Measurements from ENCODE around the gene CFAP52.
"Not testable (repeated sequence)": the region's sequence is repeated elsewhere in the genome, so short reads cannot be mapped to it uniquely, and the experiment has no call there.

CFAP52 gene

DNA sequence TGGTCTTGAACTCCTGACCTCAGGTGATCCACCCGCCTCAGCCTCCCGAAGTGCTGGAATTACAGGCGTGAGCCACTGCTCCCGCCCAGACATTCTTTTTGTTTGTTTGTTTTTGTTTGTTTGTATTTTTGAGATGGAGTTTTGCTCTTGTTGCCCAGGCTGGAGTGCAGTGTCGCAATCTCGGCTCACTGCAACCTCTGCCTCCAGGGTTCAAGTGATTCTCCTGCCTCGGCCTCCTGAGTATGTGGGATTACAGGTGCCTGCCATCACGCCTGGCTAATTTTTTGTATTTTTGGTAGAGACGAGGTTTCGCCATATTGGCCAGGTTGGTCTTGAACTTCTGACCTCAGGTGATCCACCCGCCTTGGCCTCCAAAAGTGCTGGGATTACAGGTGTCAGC, 87.1 kb downstream of the CFAP52 start:
- H3K27me3 ChIP-seq (ENCODE audit: control insufficient read depth, insufficient read depth, low read length); H3K9ac ChIP-seq (ENCODE audit: low read length); H3K4me1 ChIP-seq (ENCODE audit: control insufficient read depth, insufficient read depth, low read length); H3K4me3 ChIP-seq (ENCODE audit: low read length); H3K9me3 ChIP-seq (ENCODE audit: control insufficient read depth, low read length); H3K36me3 ChIP-seq (ENCODE audit: control insufficient read depth, insufficient read depth, low read length): not testable (repeated sequence)

DNA sequence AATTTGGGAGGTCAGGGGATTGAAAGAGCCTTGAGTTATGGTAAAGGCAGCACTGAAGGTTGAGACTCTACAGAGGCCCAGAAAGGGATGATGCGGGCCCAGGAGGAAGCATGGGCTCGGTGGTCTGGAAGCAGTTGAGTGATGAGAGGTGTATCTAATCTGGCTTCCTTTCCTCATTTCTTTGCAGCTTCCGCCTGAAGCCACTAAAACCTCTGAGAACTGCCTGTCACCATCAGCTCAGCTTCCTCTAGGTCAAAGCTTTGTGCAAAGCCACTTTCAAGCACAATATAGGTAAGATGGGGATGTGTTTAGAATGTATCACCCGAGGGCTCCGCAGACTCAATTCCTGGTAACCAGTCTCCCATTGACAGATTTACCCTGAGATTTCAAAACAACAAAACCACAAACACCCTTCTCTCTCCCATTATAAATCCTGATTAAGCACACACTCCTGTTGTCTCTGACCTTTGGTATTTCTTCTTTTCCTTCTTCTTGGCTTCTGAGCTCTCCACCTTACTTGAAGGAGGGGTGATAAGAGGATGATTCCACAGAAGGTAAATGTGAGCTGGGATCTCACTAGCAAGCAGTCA, 90.1 kb downstream of the CFAP52 start:
- Histone ChIP-seq H3K4me3 (ENCODE audit: low read length) (no peak overlapping the region), H3K4me1 (ENCODE audit: control insufficient read depth, insufficient read depth, low read length) (peaks cover 5% of the 10 kb centered on the region), H3K27me3 (ENCODE audit: control insufficient read depth, insufficient read depth, low read length) (no peaks in the 10 kb centered on the region), H3K36me3 (ENCODE audit: control insufficient read depth, insufficient read depth, low read length) (no peaks in the 10 kb centered on the region), H3K9me3 (ENCODE audit: control insufficient read depth, low read length) (no peaks in the 10 kb centered on the region), H3K9ac (ENCODE audit: low read length) (no peak overlapping the region)

DNA sequence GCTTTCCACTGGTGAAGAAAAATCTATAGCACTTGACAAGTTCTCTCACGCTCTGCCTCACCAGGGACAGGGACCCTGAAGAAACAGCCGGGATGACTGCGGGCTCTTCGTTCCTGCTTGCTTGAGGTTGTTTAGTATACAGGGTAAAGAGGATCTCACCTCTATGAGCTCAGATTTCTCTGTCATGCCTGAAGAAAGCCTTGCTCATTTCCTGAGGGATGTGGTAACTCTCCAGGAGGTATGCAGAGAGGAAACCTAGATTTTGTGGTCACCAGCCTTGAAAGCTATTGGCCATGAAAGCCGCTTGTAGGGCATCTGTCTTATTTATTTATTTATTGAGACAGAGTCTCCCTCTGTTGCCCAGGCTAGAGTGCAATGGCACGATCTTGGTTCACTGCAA, 92.1 kb downstream of the CFAP52 start:
- H3K9ac ChIP-seq (ENCODE audit: low read length), result no peak overlapping the region
- no peaks in the 10 kb centered on the region for H3K9me3 ChIP-seq (ENCODE audit: control insufficient read depth, low read length)
- no peaks in the 10 kb centered on the region for H3K27me3 ChIP-seq (ENCODE audit: control insufficient read depth, insufficient read depth, low read length)
- peaks cover 5% of the 10 kb centered on the region for H3K4me1 ChIP-seq (ENCODE audit: control insufficient read depth, insufficient read depth, low read length)
- H3K4me3 ChIP-seq (ENCODE audit: low read length), result no peak overlapping the region
- no peaks in the 10 kb centered on the region for H3K36me3 ChIP-seq (ENCODE audit: control insufficient read depth, insufficient read depth, low read length)

DNA sequence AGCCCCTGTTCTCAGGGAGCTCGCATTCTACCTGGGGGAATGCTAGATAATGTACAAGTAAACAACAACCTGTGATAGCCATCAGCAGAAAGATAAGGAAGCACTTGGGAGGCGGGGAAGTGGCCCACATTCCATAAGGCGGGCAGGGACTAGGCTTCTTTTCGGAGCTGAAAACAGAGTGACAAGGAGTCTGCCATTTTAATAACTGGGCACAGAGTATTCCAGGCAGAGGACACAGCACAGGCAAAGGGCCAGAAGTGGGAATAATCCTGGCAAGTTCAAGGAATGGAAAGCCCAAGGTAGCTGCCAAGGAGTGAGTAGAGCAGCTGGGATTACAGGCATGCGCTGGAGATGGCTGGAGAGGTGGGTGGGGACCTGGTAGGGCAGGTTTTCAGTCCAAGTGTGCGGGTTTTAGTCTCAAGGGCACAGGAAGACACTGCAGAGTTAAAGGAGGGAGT, 93.1 kb downstream of the CFAP52 start:
- Histone ChIP-seq H3K4me1 (ENCODE audit: control insufficient read depth, insufficient read depth, low read length) (peaks cover 5% of the 10 kb centered on the region), H3K9me3 (ENCODE audit: control insufficient read depth, low read length) (no peaks in the 10 kb centered on the region), H3K9ac (ENCODE audit: low read length) (no peak overlapping the region), H3K36me3 (ENCODE audit: control insufficient read depth, insufficient read depth, low read length) (no peaks in the 10 kb centered on the region), H3K27me3 (ENCODE audit: control insufficient read depth, insufficient read depth, low read length) (no peaks in the 10 kb centered on the region), H3K4me3 (ENCODE audit: low read length) (no peak overlapping the region)

DNA sequence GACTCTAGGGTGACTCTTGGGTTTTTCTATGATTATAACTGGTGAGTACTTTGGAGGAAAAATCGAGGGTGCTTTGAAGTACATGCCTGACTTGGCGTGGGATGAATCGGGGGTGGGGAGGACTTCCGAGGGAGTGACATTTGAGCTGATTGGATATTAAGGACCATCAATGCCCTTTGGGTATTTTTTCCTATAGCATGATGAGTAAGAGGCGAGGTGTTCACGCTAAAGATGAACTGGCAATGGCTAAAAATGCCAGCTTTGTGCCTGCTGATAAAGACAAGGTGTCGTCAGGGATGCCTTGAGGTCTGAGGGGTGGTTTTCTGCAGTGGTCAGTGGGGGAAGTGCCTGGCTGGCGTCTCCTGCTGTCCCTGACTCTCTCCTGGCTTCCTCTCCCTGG, 94.2 kb downstream of the CFAP52 start:
- Histone ChIP-seq H3K4me3 (ENCODE audit: low read length) (no peak overlapping the region), H3K4me1 (ENCODE audit: control insufficient read depth, insufficient read depth, low read length) (peaks cover 5% of the 10 kb centered on the region), H3K27me3 (ENCODE audit: control insufficient read depth, insufficient read depth, low read length) (no peaks in the 10 kb centered on the region), H3K9me3 (ENCODE audit: control insufficient read depth, low read length) (no peaks in the 10 kb centered on the region), H3K9ac (ENCODE audit: low read length) (no peak overlapping the region), H3K36me3 (ENCODE audit: control insufficient read depth, insufficient read depth, low read length) (no peaks in the 10 kb centered on the region)

DNA sequence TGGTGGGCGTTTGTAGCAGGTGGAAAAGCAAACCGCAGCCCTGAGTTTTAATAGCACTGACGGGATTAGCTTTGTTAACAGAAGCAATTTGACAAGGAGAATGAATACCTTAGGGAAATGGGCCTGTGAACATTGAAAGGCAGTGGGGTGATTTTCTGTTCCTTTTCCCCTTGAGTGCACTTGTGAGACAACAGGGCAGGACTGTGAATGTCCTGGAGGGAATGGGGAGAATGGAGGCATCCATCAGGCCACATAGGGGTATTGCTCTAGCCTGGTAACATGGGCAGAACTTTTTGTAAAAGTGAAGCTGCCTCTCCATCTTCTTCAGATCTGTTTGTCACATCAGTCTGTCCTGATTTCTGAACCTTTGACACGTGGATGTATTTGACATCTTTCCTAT, 95.1 kb downstream of the CFAP52 start:
- Histone ChIP-seq H3K4me1 (ENCODE audit: control insufficient read depth, insufficient read depth, low read length) (peaks cover 5% of the 10 kb centered on the region), H3K9ac (ENCODE audit: low read length) (no peak overlapping the region), H3K27me3 (ENCODE audit: control insufficient read depth, insufficient read depth, low read length) (no peaks in the 10 kb centered on the region), H3K36me3 (ENCODE audit: control insufficient read depth, insufficient read depth, low read length) (no peaks in the 10 kb centered on the region), H3K4me3 (ENCODE audit: low read length) (no peak overlapping the region), H3K9me3 (ENCODE audit: control insufficient read depth, low read length) (no peaks in the 10 kb centered on the region)

DNA sequence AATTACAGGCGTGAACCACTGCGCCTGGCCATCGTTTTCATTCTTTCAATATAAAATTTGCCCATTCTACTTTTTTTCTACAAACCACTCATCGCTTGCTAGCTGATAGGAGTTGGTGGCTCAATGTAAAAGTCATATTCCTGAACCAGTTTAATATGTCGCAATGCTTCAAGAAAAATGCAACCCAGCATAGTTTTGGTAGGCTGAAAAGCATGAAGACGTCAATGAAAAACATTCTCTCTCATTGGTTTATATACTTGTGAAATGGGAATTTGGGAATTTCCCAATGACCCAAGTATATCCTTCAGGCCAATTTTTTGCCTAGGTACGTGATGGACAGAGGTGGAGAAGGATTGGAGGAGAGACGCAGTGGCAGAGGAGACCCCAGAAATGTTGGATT, 95.8 kb downstream of the CFAP52 start:
- Histone ChIP-seq H3K9me3 (ENCODE audit: control insufficient read depth, low read length) (no peaks in the 10 kb centered on the region), H3K36me3 (ENCODE audit: control insufficient read depth, insufficient read depth, low read length) (no peaks in the 10 kb centered on the region), H3K9ac (ENCODE audit: low read length) (no peak overlapping the region), H3K4me3 (ENCODE audit: low read length) (no peak overlapping the region), H3K4me1 (ENCODE audit: control insufficient read depth, insufficient read depth, low read length) (peaks cover 5% of the 10 kb centered on the region), H3K27me3 (ENCODE audit: control insufficient read depth, insufficient read depth, low read length) (no peaks in the 10 kb centered on the region)

DNA sequence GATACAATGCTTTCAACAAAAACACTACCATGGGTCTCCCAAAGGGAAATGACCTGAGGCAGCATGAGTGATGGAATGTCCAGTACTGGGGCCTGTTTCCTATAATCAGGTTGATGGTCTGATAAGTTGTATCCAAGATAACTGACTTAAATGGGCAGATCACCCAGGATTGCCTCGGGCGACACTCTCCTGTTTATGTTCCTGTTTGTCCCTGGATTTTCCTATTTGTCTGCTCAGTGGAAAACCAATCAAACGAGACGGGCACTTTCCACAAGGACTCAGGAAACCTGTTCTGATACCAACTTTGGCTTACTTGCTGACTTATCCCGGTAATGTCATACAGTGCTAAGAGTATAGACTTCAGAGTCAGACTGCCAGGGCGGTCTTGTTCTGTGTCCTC, 96.2 kb downstream of the CFAP52 start:
- Histone ChIP-seq H3K9me3 (ENCODE audit: control insufficient read depth, low read length) (no peaks in the 10 kb centered on the region), H3K4me3 (ENCODE audit: low read length) (no peak overlapping the region), H3K9ac (ENCODE audit: low read length) (no peak overlapping the region), H3K4me1 (ENCODE audit: control insufficient read depth, insufficient read depth, low read length) (peaks cover 5% of the 10 kb centered on the region), H3K27me3 (ENCODE audit: control insufficient read depth, insufficient read depth, low read length) (no peaks in the 10 kb centered on the region), H3K36me3 (ENCODE audit: control insufficient read depth, insufficient read depth, low read length) (no peaks in the 10 kb centered on the region)

DNA sequence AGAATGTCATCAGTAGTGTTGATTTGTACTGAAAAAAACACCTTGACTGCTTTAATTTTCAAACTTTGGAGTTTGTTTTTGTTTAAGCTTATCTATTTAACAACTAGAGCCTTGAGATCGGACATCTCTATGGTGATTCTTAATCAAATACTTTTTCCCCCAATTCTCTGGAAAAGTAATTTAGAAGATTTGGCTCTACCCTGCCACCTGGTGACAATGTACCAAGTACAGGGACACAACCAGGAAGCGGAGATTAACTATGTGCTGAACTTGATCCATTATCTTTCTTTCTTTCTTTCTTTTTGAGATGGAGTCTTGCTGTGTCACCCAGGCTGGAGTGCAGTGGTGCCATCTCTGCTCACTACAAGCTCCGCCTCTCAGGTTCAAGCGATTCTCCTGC, 99.6 kb downstream of the CFAP52 start:
- Histone ChIP-seq H3K4me1 (ENCODE audit: control insufficient read depth, insufficient read depth, low read length) (no peaks in the 10 kb centered on the region), H3K36me3 (ENCODE audit: control insufficient read depth, insufficient read depth, low read length) (no peaks in the 10 kb centered on the region), H3K4me3 (ENCODE audit: low read length) (no peak overlapping the region), H3K27me3 (ENCODE audit: control insufficient read depth, insufficient read depth, low read length) (no peaks in the 10 kb centered on the region), H3K9ac (ENCODE audit: low read length) (no peak overlapping the region), H3K9me3 (ENCODE audit: control insufficient read depth, low read length) (no peaks in the 10 kb centered on the region)

DNA sequence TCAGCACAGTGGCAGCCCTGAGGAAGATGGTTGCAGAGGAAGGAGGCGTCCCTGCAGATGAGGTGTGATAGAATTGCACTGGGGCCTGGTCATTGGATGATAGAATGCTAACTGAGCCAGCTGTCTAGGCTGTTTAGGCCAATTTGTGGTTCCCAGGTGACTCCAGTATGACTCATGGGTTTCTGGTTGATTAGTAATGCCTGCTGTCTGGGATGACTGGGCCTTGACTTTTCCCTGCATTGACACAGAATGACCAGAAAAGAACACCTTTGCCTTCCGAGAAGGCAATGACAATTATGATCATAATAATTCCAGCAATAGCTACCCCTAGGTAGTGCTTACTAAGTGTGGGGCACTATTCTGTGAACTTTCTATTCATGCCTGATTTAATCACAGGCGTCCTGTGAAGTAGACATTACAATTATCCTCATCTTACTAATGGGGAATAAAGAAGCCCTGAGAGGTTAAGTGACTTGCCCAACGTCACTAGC, 100.4 kb downstream of the CFAP52 start:
- no peaks in the 10 kb centered on the region for H3K4me1 ChIP-seq (ENCODE audit: control insufficient read depth, insufficient read depth, low read length)

DNA sequence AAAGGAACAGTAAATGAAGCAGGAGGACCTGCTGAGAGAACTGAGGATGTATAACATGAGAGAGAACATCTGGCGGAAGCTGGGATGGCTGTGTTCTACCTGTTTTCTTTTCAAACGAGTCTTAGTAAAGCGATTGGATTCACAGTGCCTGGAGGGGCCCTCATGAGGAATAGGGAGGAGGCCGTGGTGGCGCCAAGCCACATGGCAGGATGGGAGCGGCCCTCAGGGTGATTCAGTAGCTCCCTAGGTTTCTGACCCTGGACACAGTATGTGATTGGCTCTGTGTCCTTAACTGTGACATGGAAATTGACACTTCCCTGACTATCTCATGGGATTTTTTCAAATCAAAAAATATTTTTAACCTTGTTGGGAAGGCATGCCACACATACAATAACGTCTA, 101.0 kb downstream of the CFAP52 start:
- H3K9ac ChIP-seq (ENCODE audit: low read length), result no peak overlapping the region
- H3K9me3 ChIP-seq (ENCODE audit: control insufficient read depth, low read length), result no peaks in the 10 kb centered on the region
- H3K36me3 ChIP-seq (ENCODE audit: control insufficient read depth, insufficient read depth, low read length), result no peaks in the 10 kb centered on the region
- H3K4me1 ChIP-seq (ENCODE audit: control insufficient read depth, insufficient read depth, low read length), result no peaks in the 10 kb centered on the region
- no peaks in the 10 kb centered on the region for H3K27me3 ChIP-seq (ENCODE audit: control insufficient read depth, insufficient read depth, low read length)
- H3K4me3 ChIP-seq (ENCODE audit: low read length), result no peak overlapping the region

More for the DNA sequence above, 100.4 kb downstream of the CFAP52 start:
- H3K9me3 ChIP-seq (ENCODE audit: control insufficient read depth, low read length), result no peaks in the 10 kb centered on the region
- H3K27me3 ChIP-seq (ENCODE audit: control insufficient read depth, insufficient read depth, low read length), result no peaks in the 10 kb centered on the region
- no peak overlapping the region for H3K9ac ChIP-seq (ENCODE audit: low read length)
- H3K36me3 ChIP-seq (ENCODE audit: control insufficient read depth, insufficient read depth, low read length), result no peaks in the 10 kb centered on the region
- H3K4me3 ChIP-seq (ENCODE audit: low read length), result no peak overlapping the region

DNA sequence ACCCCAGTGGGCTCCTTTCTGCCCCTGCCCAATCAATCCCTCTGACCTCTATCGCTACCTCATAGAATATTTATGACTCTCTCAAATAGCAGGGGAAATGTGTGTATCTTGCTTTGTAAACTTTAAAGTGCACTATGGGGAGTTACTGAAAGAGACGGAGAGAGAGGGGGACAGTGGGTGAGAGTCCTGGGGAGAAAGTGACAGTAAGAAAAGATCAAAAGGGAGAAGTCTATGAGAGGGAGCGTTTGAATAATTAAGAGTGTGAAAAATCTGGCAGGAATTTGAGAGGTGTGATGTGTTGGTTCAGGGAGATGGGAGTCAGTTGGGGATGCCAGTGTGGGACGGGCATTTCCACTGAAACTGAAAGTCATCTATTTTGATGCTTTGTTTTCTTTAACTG, 101.5 kb downstream of the CFAP52 start:
- H3K36me3 ChIP-seq (ENCODE audit: control insufficient read depth, insufficient read depth, low read length), result no peaks in the 10 kb centered on the region
- H3K4me3 ChIP-seq (ENCODE audit: low read length), result no peak overlapping the region
- H3K27me3 ChIP-seq (ENCODE audit: control insufficient read depth, insufficient read depth, low read length), result no peaks in the 10 kb centered on the region

More for the DNA sequence above, 101.5 kb downstream of the CFAP52 start:
- Histone ChIP-seq H3K9me3 (ENCODE audit: control insufficient read depth, low read length) (no peaks in the 10 kb centered on the region), H3K4me1 (ENCODE audit: control insufficient read depth, insufficient read depth, low read length) (no peaks in the 10 kb centered on the region), H3K9ac (ENCODE audit: low read length) (no peak overlapping the region)

Measured in mucosa of stomach (tissue), 1 donor.